Prostate gland (tissue), 2 donors: Measurements from ENCODE around the gene GPR17.

Source experiments
- POLR2A ChIP-seq: fragments of 450-650 bp; IDR thresholded peaks from one replicate; pipeline ENCODE4 v1.6.1; 2016; ENCODE audit warnings: antibody characterized with exemption, mild to moderate bottlenecking
- POLR2AphosphoS5 ChIP-seq: sonication (generic); formaldehyde crosslinking; IDR thresholded peaks from one replicate; pipeline ENCODE4 v1.6.1; 2017; ENCODE audit warnings: antibody characterized with exemption
- TF ChIP-seq, protein P1 (sequence below), 4 experiments: fragments of 200-600 bp in 2 of 4; fragments of 450-650 bp in 2 of 4; sonication (generic) in 2 of 4; IDR thresholded peaks; 1 replicate in 3 of 4; 2 replicates in 1 of 4; pipeline ENCODE4 v1.5.1; 2016 to 2019; ENCODE audit warnings: antibody characterized with exemption in 4 of 4, mild to moderate bottlenecking in 2 of 4, moderate library complexity in 2 of 4

DNA sequence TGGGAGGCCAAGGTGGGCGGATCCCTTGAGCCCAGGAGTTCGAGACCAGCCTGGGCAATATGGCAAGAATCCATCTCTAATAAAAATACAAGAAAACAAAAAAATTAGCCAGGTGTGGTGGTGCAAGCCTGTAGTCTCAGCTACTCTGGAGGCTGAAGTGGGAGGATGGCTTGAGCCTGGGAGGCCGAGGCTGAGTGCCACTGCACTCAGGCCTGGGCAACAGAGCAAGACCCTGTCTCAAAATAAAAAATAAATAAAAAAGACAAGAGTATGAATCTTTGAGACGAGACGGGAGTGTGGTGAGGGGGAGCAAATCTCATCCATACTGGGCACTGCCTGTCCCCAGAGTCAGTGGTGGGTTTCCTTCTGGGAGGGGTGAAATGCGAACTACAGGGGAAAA is 12.2 kb downstream of the GPR17 start:
- TF ChIP-seq, protein P1, sequence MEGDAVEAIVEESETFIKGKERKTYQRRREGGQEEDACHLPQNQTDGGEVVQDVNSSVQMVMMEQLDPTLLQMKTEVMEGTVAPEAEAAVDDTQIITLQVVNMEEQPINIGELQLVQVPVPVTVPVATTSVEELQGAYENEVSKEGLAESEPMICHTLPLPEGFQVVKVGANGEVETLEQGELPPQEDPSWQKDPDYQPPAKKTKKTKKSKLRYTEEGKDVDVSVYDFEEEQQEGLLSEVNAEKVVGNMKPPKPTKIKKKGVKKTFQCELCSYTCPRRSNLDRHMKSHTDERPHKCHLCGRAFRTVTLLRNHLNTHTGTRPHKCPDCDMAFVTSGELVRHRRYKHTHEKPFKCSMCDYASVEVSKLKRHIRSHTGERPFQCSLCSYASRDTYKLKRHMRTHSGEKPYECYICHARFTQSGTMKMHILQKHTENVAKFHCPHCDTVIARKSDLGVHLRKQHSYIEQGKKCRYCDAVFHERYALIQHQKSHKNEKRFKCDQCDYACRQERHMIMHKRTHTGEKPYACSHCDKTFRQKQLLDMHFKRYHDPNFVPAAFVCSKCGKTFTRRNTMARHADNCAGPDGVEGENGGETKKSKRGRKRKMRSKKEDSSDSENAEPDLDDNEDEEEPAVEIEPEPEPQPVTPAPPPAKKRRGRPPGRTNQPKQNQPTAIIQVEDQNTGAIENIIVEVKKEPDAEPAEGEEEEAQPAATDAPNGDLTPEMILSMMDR (IDR thresholded peaks at IDR 0.05): no peak
- TF ChIP-seq POLR2AphosphoS5: no peak
- no peak for TF ChIP-seq POLR2A
